Activated CD4-positive, CD25-positive, alpha-beta regulatory T cell treated with anti-CD3 and anti-CD28 coated beads, Interleukin-2, amount 50 U/mL, for 72 hours (primary cell): ENCODE data around the gene FOCAD.

Experiments
- DNase-seq: peaks from one replicate; pipeline ENCODE4 v3.0.0; 2021

Gene FOCAD

DNA sequence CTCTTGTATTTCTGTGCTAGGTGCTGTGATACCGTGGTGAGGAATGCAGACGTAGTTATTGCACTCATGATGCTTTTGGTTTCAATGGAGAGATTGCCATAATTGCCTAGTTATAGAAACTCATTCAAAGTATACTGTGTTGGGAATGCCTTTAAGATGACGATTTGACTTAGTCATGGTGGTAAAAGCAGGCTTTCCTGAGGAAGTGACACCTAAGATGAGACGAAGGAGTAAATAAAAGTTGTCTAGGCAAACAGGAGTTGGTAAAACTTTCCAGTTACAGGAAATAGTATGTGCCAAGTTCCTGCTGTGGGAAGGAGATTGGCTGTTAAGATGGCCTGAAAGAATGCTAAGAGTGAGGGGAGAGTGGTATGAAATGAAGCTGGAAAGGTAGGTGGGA is 48.1 kb downstream of the FOCAD start:
- DNase-seq, result no peak

DNA sequence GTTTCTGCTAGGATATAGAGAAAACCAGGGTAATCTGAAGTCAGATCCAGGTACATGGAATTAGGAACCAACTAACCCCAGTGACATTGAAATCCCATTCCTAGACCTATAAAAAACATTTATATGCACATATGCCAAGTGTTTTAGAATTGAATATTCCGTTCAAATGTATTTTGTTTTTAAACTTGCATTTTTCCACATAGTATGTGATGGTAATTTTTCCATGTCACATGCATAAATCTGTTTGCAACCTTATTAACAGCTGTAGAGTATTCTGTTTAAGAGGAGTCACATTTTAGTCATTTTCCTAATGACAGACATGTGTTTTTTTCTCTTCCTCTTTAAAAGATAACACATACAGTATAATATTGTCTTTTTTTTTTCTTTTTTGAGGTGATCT is 50.2 kb downstream of the FOCAD start:
- DNase-seq, result no peak

DNA sequence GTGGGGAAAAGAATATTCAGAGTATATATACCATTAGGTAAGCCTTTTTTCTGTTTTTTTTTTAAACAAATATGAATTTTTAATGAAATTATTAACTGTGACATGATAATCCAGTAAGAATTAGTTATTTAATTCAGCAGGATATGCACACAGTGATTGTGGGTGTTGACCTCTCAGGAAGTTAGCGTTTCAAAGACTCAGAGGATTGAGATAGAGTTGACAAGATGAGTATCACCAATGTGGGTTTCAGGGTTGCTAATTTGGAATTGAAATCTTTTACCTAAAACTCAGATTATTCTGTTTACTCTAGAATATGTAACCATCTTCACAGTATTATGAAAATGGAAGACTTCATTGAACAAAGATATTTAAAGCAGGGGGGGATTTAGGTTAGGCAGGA is 56.2 kb downstream of the FOCAD start:
- no peak for DNase-seq

DNA sequence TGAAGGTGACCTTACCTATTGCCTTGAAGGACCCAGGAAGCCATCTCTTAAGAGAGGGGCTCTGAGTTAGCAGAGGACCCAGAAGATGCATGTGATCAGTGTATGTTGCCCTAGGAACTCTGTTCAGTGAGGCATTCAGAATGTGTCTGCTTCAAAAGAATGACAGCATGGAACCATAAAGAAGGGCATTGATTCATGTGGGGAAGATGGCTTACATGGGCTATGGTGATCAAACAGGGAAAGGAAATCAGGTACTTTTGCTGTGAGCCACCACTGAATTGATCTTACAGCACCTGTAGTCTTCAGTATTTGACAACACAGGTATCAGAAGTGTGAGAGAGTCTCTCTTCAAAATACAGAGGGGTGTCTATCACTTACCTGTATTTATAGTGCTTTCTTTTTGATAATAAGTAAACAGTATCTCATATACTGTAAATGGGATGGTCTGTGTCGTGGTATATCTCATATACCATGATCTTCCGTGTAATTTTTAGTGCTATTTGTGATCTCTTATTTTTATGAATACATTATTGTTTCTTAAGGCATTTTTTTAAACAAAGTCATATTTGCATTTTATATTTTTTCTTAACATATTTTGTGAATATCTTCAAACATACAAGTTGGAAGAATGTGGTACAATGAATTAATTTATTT is 57.0 kb downstream of the FOCAD start:
- no peak for DNase-seq

- no peak for DNase-seq
Observed at GRCh38 chr9:20742833-20743232, 58.8 kb downstream of the FOCAD start.

DNA sequence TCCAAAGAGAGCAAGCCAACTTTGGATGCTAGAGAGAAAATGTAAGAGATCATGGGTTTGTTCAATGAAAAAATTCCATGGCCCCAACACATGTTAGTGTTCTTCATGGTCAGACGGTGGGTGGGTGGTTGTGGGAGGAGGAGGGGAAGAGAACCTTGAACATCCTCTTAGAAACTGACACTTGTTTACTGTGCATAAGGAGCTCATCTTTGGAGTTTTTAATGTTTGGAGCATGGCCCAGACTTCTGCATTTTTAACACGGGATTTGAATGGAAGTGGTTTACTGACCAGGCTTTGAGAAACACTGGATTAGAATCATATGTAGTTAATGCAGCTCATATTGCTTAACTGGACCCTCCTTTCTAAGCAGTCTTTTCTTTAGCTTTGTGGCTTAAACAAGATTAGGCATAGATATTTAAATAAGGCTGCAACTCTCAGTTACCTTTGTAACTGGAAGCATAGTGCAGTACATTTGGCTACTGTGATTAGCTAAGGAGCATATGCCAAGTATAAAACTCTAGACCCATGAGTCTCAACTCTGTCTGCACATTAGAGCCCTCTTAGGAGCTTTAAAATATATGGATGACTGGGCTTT is 60.1 kb downstream of the FOCAD start:
- no peak for DNase-seq

DNA sequence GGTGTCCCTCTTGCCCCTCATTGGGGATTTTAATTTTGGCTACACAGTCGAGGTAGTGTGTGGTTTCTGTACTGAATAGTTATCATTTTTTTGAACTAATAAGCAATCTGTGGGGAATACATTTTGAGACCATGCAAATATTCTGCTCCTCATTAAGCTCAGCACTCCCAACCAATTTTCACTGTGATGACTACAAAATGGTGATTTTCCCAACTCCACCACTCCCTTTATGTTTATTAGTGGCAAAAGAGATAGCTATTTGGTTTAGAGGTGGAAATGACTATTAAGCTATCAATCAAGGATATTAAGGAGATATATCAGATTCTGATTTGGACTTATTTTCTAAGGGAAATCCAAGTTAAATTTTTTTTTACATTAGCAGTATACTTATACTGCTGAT is 62.9 kb downstream of the FOCAD start:
- DNase-seq, result no peak

DNA sequence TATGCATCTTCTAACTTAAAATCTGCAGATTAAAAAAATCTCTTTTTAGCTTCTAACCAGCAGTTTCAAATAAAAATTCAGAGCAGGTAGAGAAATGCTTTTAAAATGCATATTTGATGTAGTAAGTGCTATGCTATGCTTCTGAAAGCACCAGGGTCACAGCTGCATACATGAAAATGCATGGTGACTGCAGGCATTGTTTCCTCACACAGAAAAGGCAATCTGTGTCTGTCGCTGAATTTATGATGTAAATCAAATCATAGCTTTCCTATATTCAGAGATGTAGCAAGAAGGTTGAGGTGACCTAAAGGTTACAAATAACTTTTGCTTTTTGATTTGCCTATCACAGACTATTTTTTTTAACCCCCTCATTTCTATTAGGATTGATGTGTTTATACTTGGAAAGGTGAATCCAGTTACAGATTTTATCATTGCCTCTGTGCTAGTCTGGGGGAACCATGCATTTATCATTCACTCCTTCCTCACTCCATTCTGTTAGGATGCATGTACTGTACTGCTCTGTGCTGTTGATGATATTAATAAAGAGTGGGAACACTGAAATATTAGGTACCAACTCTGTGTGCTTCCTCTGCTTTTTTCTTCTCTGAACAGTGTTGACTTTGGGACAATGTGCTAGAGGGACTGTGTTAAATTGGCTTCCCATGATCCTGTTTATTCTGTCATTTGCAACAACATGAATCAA is 65.6 kb downstream of the FOCAD start:
- no peak for DNase-seq

DNA sequence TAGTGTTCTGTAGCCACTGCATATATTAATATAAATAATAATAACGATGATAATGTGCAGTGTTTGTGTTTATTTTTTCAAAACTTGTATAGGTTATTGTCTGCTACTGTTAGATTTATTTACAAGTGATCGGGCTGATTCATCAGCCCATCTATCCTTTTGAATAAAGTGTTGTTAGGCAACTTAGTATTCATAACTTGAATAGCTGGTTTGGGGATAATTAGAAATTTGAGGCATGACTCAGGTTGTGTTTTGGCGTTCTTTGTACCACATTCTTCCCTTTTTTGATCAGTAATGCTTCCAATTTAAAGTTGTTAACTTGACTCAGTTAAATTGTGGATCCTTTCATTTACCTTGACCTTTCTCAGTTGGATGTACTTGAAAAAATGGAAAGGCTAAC is 69.7 kb downstream of the FOCAD start:
- DNase-seq, result no peak

- DNase-seq, result no peak
Observed at GRCh38 chr9:20754556-20754955, 70.5 kb downstream of the FOCAD start.

DNA sequence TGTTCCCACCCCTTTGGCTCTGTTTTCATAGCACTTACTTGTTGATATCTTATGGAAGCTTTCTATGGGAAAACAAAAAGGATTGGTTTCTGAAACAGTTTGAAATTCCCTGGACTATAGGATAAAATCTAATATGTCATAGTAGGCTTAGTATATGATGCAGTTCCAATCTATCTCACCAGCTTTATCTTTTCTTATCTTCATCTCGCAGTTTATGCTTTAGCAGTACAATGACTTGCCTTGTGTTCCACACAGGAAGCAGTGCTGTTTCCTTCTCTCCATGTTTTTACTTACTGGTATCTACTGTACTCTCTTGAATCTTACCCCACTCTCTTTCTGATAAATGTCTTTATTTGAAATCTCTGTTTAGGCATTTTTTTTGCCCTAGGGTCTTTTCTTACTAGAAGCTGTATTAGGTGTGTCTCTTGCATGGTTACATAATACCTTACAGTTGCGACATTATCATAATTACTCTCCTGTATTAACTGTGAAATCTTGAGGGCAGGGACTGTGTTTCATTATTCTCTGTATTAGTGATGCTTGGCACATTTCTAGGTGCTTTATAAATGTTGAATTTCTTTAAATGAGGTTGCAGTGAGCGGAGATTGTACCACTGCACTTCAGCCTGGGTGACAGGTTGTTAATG is 76.3 kb downstream of the FOCAD start:
- no peak for DNase-seq

DNA sequence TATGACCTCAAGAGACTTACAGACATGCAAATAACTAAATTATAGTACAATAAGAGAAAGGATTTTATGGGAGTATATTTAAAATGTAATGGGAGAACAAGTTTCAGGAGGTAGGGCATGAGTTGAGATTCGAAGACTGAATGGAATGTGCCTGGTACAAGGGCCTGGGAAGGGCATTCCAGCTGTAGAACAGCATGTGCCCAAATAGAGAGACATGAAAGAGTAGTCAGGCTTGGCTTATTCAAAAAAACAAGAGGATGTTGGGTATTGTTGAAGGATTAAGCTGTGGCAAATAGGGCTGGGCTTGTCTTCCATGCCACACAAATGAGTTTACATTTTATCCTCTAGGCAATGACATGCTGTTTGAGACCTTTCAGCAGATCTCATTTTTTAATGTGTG is 86.9 kb downstream of the FOCAD start:
- no peak for DNase-seq

DNA sequence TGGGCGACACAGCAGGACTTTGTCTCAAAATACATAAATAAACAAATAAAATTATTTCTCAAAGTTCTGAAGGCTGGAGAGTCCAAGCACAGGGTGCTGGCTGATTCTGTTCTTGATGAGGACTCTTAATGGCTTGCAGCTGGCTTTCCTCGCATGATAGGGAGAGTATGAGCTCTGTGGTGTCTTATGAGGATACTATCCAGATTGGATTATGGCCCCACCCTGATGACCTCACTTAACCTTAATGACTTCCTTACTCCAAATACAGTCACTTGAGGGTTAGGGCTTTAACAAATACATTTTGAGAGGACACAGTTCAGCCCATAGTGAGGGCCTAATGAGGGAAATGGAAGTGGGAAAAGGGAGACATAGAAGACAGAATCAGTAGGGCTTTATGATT is 87.7 kb downstream of the FOCAD start:
- DNase-seq, result no peak

- no peak for DNase-seq
Observed at GRCh38 chr9:20775683-20776082, 91.6 kb downstream of the FOCAD start.

DNA sequence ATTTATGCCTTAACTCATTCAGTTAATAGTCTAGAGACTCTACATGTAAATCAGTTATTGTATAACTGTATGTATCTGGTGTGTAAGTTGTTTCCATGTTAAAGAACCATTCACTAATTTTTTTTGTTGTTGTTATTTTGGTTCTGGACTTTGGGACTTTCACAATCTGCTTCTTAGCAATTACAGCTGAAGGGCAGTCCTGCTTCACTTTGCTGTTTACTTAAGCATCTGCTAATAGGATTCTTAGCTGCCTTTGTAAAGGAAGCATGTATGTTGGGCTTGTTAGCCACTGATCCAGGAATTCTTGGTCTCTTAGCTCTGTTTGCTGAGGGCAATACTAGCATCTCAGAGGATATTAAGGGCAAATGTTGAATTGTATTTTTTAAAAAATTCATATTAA is 97.0 kb downstream of the FOCAD start:
- DNase-seq, result no peak

DNA sequence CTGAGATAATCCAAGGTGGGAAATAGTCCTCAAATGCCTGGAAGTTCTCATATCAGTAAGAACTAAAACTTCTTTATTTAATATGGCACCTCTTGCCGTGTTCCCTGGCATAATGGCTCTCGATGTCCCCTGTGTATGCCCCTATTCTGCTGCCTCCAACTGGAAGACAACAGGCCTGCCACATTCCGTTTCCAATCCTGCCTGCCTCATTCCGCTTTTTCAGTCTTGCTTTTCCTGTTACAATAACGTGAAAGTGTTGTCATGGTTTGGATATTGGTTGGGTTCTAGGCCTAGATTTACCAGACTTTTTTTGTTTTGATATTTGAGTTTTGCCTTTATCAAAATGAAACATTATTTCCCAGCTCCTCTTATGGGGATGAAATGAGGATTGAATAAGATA is 98.2 kb downstream of the FOCAD start:
- DNase-seq, result no peak

- no peak for DNase-seq
Observed at GRCh38 chr9:20783057-20784038, 99.3 kb downstream of the FOCAD start.

GRCh38 chr9:20784196-20784595 is 100.1 kb downstream of the FOCAD start:
- no peak for DNase-seq

- no peak for DNase-seq
Observed at GRCh38 chr9:20786807-20787206, 102.7 kb downstream of the FOCAD start.

DNA sequence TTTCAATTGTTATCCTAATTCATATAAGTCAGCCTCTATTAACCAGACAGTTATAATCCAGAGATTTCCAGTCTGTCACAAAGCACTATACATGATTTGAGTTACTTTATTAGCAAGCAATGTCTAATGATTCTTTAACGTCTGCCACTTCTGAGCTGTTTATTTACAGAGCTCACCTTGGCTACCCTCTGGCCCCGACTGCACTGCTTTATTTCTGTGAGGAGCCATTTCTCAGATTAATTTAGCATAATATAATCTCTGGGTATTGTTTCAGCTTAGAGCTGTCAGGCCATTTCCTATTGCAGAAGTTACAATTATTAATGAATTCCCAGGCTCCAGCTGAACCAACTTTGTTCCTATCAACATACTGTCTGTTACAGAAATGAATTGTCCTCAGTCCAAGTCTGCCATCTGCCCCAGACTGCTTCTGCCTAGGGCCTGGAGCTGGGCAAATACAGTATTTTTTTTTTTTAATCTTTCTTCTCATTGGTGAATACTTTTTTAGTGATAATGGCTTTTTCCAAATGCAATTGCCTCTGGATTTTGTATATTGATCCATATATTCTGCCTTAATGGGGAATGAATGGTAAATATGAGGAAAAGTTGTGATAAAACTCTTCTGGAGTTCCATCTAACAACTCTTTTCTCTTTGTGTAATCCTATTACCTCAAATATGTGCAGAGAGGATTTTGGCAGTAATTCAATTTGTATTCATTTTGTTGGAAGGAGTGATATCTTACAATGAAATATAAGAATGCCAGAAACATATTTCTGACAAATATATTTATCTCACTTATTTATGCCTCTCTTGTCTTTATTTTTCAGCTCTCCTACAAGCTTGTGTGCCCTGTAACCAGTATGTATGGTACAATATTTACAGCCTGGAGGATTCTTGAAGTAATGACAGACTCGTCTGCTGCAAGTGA is 104.7 kb downstream of the FOCAD start:
- DNase-seq, result no peak

GRCh38 chr9:20790721-20791120 is 106.7 kb downstream of the FOCAD start:
- no peak for DNase-seq

- DNase-seq, result no peak
Observed at GRCh38 chr9:20791682-20792081, 107.6 kb downstream of the FOCAD start.
